HCT116 (cell line): ENCODE measurements around the gene CD68. TPM values are rescaled to one million over a fixed set of nuclear protein-coding genes. Genes with fewer than 3 reads are reported as not detected.

ENCODE experiments used
- ATAC-seq: fragments of 200-7000 bp; cut with Tn5 transposase; 2 replicates; pipeline ENCODE4 v1.9.1; 2020; ENCODE audit warnings: mild to moderate bottlenecking, moderate library complexity
- BruUV-seq: library from RNA; stranded (reverse); fragments of 400-500 nt; replicated peaks from 2 replicates; lab custom pipeline; 2021; lab: Mats Ljungman, UMichigan
- CTCF ChIA-PET: fragments of 300-600 bp; sonication (Branson Sonifier 250); formaldehyde crosslinking; loops from one replicate; lab custom pipeline; 2021; ENCODE audit warnings: antibody characterized with exemption; lab: Charles Lee
- POLR2A ChIA-PET: fragments of 300-600, 350-600 bp; sonication (Branson Sonifier 250); formaldehyde crosslinking; loops from one replicate; lab custom pipeline; 2021; ENCODE audit warnings: antibody characterized with exemption; lab: Charles Lee
- RAD21 ChIA-PET, 2 experiments: fragments of 300-600 bp; sonication (Branson Sonifier 250); formaldehyde crosslinking; loops; one replicate each; lab custom pipeline; 2023; ENCODE audit warnings: low total read pairs in 2 of 2; ENCODE audit not compliant: uncharacterized antibody in 2 of 2, unreplicated experiment in 2 of 2, low non-redundant PET in 1 of 2; lab: Charles Lee
- DNase-seq: peaks from one replicate; pipeline ENCODE4 v3.0.0-alpha.2; 2010; ENCODE audit warnings: low read depth, low spot score
- H2AFZ ChIP-seq: fragments of 200-600 bp; shearing (Covaris generic), sonication (generic); 2 replicates; pipeline ENCODE4 v1.6.1; 2017; ENCODE audit warnings: low read depth, mixed run types, mixed read lengths, antibody characterized with exemption, low read length; ENCODE audit not compliant: poor library complexity, severe bottlenecking
- H3K27ac ChIP-seq: 2 replicates; pipeline ENCODE4 v1.5.1; 2012; ENCODE audit warnings: low read depth, low read length
- H3K27me3 ChIP-seq: fragments of 200-600 bp; sonication (generic); 2 replicates; pipeline ENCODE4 v1.6.1; 2016; ENCODE audit warnings: mixed run types, low read length, mixed read lengths; ENCODE audit not compliant: insufficient read depth
- H3K36me3 ChIP-seq, 2 experiments: fragments of 200-500 bp in 1 of 2; fragments of 200-600 bp in 1 of 2; sonication (Bioruptor generic) in 1 of 2; sonication (generic) in 1 of 2; 2 replicates each; pipeline versions ENCODE4 v1.5.1 to v1.6.1; 2014 to 2016; ENCODE audit warnings: low read length in 2 of 2, inconsistent platforms in 1 of 2, mixed read lengths in 1 of 2, mixed run types in 1 of 2; ENCODE audit not compliant: insufficient read depth in 2 of 2, control insufficient read depth in 1 of 2
- H3K4me1 ChIP-seq, 2 experiments: fragments of 200-600 bp in 1 of 2; sonication (generic) in 1 of 2; 2 replicates each; pipeline versions ENCODE4 v1.5.1 to v1.6.1; 2012 to 2017; ENCODE audit warnings: low read length in 2 of 2, inconsistent platforms in 1 of 2, mild to moderate bottlenecking in 1 of 2, mixed read lengths in 1 of 2, mixed run types in 1 of 2, moderate library complexity in 1 of 2; ENCODE audit not compliant: insufficient read depth in 2 of 2, control insufficient read depth in 1 of 2
- H3K4me2 ChIP-seq: fragments of 200-600 bp; sonication (generic); 2 replicates; pipeline ENCODE4 v1.6.1; 2017; ENCODE audit warnings: mixed run types, low read length, mixed read lengths
- H3K4me3 ChIP-seq, 2 experiments: fragments of 200-600 bp in 1 of 2; sonication (generic) in 1 of 2; replicated peaks in 1 of 2; 2 replicates each; pipeline ENCODE4 v1.5.1; 2011 to 2016; ENCODE audit warnings: low read length in 2 of 2, control low read depth in 1 of 2, low read depth in 1 of 2, mild to moderate bottlenecking in 1 of 2, mixed read lengths in 1 of 2, mixed run types in 1 of 2
- H3K79me2 ChIP-seq: fragments of 200-600 bp; sonication (generic); 2 replicates; pipeline ENCODE4 v1.6.1; 2017; ENCODE audit warnings: mild to moderate bottlenecking, mixed run types, low read length, moderate library complexity, mixed read lengths; ENCODE audit not compliant: insufficient read depth
- H3K9ac ChIP-seq: fragments of 200-600 bp; sonication (generic); 2 replicates; pipeline ENCODE4 v1.6.1; 2016; ENCODE audit warnings: low read length, mixed read lengths
- H3K9me2 ChIP-seq: fragments of 200-600 bp; sonication (generic), shearing (Covaris generic); 2 replicates; pipeline ENCODE4 v1.6.1; 2017; ENCODE audit warnings: mixed run types, mild to moderate bottlenecking, moderate library complexity; ENCODE audit not compliant: insufficient read depth
- H3K9me3 ChIP-seq, 2 experiments: fragments of 200-500 bp in 1 of 2; fragments of 200-600 bp in 1 of 2; sonication (Bioruptor generic) in 1 of 2; sonication (generic) in 1 of 2; 2 replicates each; pipeline ENCODE4 v1.6.1; 2014 to 2017; ENCODE audit warnings: low read length in 2 of 2, mixed read lengths in 2 of 2, inconsistent platforms in 1 of 2, low read depth in 1 of 2, mild to moderate bottlenecking in 1 of 2, mixed run types in 1 of 2, moderate library complexity in 1 of 2; ENCODE audit not compliant: control insufficient read depth in 1 of 2, insufficient read depth in 1 of 2
- H4K20me1 ChIP-seq: fragments of 200-600 bp; sonication (generic), shearing (Covaris generic); 2 replicates; pipeline ENCODE4 v1.6.1; 2017; ENCODE audit warnings: mixed run types, mild to moderate bottlenecking, moderate library complexity; ENCODE audit not compliant: insufficient read depth
- EGR1 ChIP-seq: IDR thresholded peaks from 2 replicates; pipeline ENCODE4 v1.6.1; 2012; ENCODE audit warnings: low read depth
- JUND ChIP-seq: IDR thresholded peaks from 2 replicates; pipeline ENCODE4 v1.6.1; 2012
- POLR2A ChIP-seq: IDR thresholded peaks from 2 replicates; pipeline ENCODE4 v1.7.0; 2011; ENCODE audit warnings: borderline replicate concordance; ENCODE audit not compliant: insufficient read depth, insufficient read length; ENCODE audit errors: extremely low read depth
- ZFX ChIP-seq: fragments of 450-650 bp; IDR thresholded peaks from 2 replicates; pipeline ENCODE4 v1.6.1; 2017
- ZNF274 ChIP-seq: fragments of 200-500 bp; sonication (Bioruptor generic); IDR thresholded peaks from 2 replicates; pipeline ENCODE4 v1.6.1; 2014; ENCODE audit warnings: mild to moderate bottlenecking, low read depth, low read length, inconsistent platforms
- intact Hi-C: fragments of 100-400 bp; cut with micrococcal nuclease; formaldehyde crosslinking; loops from 2 replicates; pipeline ENCODE4 v1.10.0; 2022
- total RNA-seq: library from RNA; stranded (reverse); gene quantifications from one replicate; pipeline ENCODE4 v1.2.1, GENCODE V29; 2021; ENCODE audit not compliant: unreplicated experiment
- TF ChIP-seq, protein P1 (sequence below): IDR thresholded peaks from 2 replicates; pipeline ENCODE4 v1.6.1; 2012

CD68 gene
- total RNA-seq, 1 experiment from 2014 or later = 7.0 TPM

DNA sequence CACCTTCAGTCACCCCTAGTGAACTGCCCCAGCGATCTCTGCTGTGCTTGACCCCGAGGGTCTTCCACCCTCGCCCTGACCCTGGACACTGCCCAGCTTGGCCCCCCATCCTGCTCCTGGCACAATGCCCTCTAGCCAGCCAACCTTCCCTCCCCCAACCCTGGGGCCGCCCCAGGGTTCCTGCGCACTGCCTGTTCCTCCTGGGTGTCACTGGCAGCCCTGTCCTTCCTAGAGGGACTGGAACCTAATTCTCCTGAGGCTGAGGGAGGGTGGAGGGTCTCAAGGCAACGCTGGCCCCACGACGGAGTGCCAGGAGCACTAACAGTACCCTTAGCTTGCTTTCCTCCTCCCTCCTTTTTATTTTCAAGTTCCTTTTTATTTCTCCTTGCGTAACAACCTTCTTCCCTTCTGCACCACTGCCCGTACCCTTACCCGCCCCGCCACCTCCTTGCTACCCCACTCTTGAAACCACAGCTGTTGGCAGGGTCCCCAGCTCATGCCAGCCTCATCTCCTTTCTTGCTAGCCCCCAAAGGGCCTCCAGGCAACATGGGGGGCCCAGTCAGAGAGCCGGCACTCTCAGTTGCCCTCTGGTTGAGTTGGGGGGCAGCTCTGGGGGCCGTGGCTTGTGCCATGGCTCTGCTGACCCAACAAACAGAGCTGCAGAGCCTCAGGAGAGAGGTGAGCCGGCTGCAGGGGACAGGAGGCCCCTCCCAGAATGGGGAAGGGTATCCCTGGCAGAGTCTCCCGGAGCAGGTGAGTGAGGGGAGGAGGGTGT is 20.7 kb upstream of the CD68 start, which contains the start of gene TNFSF13 (continued):
- no peak for TF ChIP-seq EGR1
- no peak for TF ChIP-seq ZNF274
- no peak for TF ChIP-seq JUND
- TF ChIP-seq POLR2A = no peak
- TF ChIP-seq, protein P1, sequence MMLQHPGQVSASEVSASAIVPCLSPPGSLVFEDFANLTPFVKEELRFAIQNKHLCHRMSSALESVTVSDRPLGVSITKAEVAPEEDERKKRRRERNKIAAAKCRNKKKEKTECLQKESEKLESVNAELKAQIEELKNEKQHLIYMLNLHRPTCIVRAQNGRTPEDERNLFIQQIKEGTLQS = no peak
- TF ChIP-seq ZFX = no peak

DNA sequence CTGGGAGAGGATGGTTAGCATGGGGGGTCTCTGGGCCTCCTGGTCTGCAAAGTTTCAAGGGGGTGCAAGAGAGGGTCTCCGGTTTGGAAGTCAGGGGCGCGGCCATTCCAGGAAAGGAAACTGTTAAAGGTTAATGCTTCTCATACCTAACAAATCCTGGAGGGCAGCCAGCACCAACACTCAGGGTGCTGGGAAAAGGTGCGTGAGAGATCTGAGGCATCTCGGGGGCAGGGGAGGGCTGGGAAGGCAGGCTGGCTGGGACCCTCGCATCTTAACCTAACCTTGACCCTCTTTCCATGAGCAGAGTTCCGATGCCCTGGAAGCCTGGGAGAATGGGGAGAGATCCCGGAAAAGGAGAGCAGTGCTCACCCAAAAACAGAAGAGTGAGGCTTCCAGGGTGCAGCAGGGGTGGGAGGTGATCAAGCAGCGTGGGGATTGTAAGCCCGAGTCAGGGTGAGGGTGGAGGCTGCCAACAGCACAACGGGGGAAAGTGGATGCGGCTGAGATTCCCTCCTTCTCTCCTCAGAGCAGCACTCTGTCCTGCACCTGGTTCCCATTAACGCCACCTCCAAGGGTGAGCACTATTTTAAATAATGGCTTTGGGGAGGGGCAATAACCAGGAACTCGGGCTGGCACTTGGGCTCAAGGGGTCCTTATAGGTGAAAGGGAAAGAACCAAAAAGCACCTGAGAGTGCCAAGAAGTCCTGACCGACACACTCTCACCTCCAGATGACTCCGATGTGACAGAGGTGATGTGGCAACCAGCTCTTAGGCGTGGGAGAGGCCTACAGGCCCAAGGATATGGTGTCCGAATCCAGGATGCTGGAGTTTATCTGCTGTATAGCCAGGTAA is 19.9 kb upstream of the CD68 start:
- Histone ChIP-seq H3K27me3 (no peaks in the 10 kb centered on the region), H3K4me2 (peak overlapping the region; percentile 95), H4K20me1 (no peaks in the 10 kb centered on the region), H3K9me2 (no peaks in the 10 kb centered on the region), H3K4me3 (no peak overlapping the region; a peak in 1 of 4 replicates), H3K36me3 (peaks cover 10 to 13% of the 10 kb centered on the region in 2 experiments; a peak in 3 of 4 replicates), H3K27ac (peak overlapping the region; percentile 86), H3K9ac (0 out of 2 replicates have a peak overlapping the region, but pooled peaks have one; percentile 98), H3K4me1 (peaks cover 27 to 55% of the 10 kb centered on the region in 2 experiments), H2AFZ (no peak overlapping the region), H3K79me2 (peaks cover 31% of the 10 kb centered on the region), H3K9me3 (no peaks in the 10 kb centered on the region)
- intact Hi-C loops = loop anchor here (2.0 to 10.0 kb wide), 3 partner anchors 75 to 123 kb away; partner anchors contain the start of genes CHRNB1, POLR2A and SLC35G6
- ATAC-seq (no peak), DNase-seq (no peak)
- no TSS peak for BruUV-seq
- RAD21 ChIA-PET = interaction anchor here in 1 of 2 experiments (1.7 kb wide), 1 partner anchor 203 kb away, joined by 4 read pairs; no protein-coding TSS in a partner anchor
- CTCF ChIA-PET = interaction anchor here (0.6 to 2.4 kb wide), 22 partner anchors 10 to 514 kb away, joined by 3 to 37 read pairs (median 4); partner anchors contain the start of genes CD68, NEURL4, SLC2A4 and TMEM102
- POLR2A ChIA-PET = interaction anchor here (1.1 to 2.0 kb wide), 7 partner anchors 12 to 128 kb away, joined by 3 to 6 read pairs (median 4); partner anchors contain the start of genes POLR2A, TMEM102 and TP53
- TF ChIP-seq, protein P1 = no peak
- TF ChIP-seq ZFX = 0 out of 2 replicates have a peak, but pooled peaks have one; percentile 47
